ENCODE measurements around the gene EGLN3.

DNA sequence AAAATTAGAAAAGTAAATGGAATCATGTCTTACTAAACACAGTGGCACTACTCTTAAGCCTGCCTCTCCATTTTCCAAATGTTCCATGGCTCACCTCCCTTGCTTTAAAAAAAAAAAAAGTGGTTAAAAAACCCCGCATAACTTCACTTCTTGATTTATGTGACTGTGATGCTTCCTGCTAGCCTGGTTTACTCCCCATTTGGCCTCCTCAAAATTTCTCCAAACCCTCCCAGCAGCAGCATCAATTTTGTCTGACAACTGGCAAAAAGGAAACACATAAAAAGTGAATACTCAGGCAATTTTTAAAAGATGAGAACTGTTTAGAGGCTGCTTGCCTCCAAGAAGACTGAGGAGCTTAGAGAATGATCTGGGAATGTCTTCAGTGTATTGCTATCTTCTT, 17.8 kb upstream of the EGLN3 start:
- TF ChIP-seq, protein P1, sequence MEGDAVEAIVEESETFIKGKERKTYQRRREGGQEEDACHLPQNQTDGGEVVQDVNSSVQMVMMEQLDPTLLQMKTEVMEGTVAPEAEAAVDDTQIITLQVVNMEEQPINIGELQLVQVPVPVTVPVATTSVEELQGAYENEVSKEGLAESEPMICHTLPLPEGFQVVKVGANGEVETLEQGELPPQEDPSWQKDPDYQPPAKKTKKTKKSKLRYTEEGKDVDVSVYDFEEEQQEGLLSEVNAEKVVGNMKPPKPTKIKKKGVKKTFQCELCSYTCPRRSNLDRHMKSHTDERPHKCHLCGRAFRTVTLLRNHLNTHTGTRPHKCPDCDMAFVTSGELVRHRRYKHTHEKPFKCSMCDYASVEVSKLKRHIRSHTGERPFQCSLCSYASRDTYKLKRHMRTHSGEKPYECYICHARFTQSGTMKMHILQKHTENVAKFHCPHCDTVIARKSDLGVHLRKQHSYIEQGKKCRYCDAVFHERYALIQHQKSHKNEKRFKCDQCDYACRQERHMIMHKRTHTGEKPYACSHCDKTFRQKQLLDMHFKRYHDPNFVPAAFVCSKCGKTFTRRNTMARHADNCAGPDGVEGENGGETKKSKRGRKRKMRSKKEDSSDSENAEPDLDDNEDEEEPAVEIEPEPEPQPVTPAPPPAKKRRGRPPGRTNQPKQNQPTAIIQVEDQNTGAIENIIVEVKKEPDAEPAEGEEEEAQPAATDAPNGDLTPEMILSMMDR (conservative IDR thresholded peaks at IDR 0.05 in 1 of 2, IDR thresholded peaks at IDR 0.05 in 1 of 2; ENCODE audit: extremely low read depth in 1 of 2, insufficient read depth in 1 of 2, low read depth in 1 of 2, low read length in 2 of 2), result no peak
- TF ChIP-seq EZH2 (IDR thresholded peaks at IDR 0.05; ENCODE audit: borderline replicate concordance, low read length), result no peak

All from mammary epithelial cell (primary cell).